Measurements from ENCODE around the gene PRADC1. TPM values are rescaled to one million over a fixed set of nuclear protein-coding genes. Genes with fewer than 3 reads are reported as not detected.

The PRADC1 gene
- polyA plus RNA-seq, 3 donors = 9.0 to 49.2 (median 33.3) TPM

GRCh38 chr2:73232403-73233153, 461 bp downstream of the PRADC1 start:
- H3K79me2 ChIP-seq (ENCODE audit: insufficient read depth, low read length) = peaks cover 34% of the 10 kb centered on the region
- peak overlapping the region; percentile 68 for H3K9ac ChIP-seq (ENCODE audit: insufficient read depth, low read length, poor library complexity, severe bottlenecking)
- peak overlapping the region; percentile 91 for H2AFZ ChIP-seq (ENCODE audit: insufficient read depth, low read depth, low read length, poor library complexity, severe bottlenecking)
- H3K36me3 Mint-ChIP-seq = peaks cover 19 to 32% of the 10 kb centered on the region in 2 donors
- peak overlapping the region in 1 of 2 donors; percentile 87 for H3K27ac ChIP-seq (ENCODE audit: low read depth in 1 of 2, low read length in 2 of 2)
- peak overlapping the region; percentile 89 to 95 for H3K4me3 Mint-ChIP-seq
- peaks cover 26% of the 10 kb centered on the region for H3K4me1 Mint-ChIP-seq
- TF ChIP-seq CTCF (IDR thresholded peaks at IDR 0.05) = no peak
- DNase-seq = peak in 1 of 3 donors; percentile 4
- peak overlapping the region; percentile 60 to 84 (median 66) for H3K4me3 ChIP-seq (replicated peaks in 1 of 3; ENCODE audit: low read depth in 2 of 3, low read length in 3 of 3)
- under 1% methylated on average over 25 of the region's 37 CpGs for WGBS (ENCODE audit: insufficient coverage)
- H3K4me1 ChIP-seq (ENCODE audit: control insufficient read depth in 1 of 2, insufficient read depth in 2 of 2, low read length in 2 of 2) = peaks cover 24 to 35% of the 10 kb centered on the region in 2 donors
- intact Hi-C loops (cut with micrococcal nuclease) = loop anchor here (1.0 to 10.0 kb wide), 4 partner anchors 152 to 505 kb away; partner anchors contain the start of genes SFXN5 (in 2 of the 2), ALMS1 (in 1 of the 2) and TPRKB (in 1 of the 2)
- H3K4me2 ChIP-seq (replicated peaks; ENCODE audit: extremely low read depth, low read length, poor library complexity, severe bottlenecking) = peak overlapping the region; percentile 84
- H3K27me3 Mint-ChIP-seq (ENCODE audit: low read depth in 3 of 3) = peaks cover 0 to 1% (median 0%) of the 10 kb centered on the region in 3 donors
- H4K20me1 ChIP-seq (ENCODE audit: insufficient read depth, low read length) = peaks cover 29% of the 10 kb centered on the region
- no peaks in the 10 kb centered on the region for H3K9me3 ChIP-seq (replicated peaks in 1 of 2; ENCODE audit: control insufficient read depth in 1 of 2, insufficient read depth in 1 of 2, low read length in 2 of 2)
- H3K9me3 Mint-ChIP-seq = no peaks in the 10 kb centered on the region
- peak overlapping the region in 4 of 7 donors; percentile 13 to 70 (median 49) for H3K27ac Mint-ChIP-seq
- H3K27me3 ChIP-seq (ENCODE audit: control insufficient read depth in 2 of 2, insufficient read depth in 2 of 2, low read length in 2 of 2) = no peaks in the 10 kb centered on the region
- peaks cover 5 to 35% of the 10 kb centered on the region in 2 donors for H3K36me3 ChIP-seq (replicated peaks in 1 of 2; ENCODE audit: control insufficient read depth in 1 of 2, insufficient read depth in 2 of 2, low read length in 2 of 2)

- peaks cover 0 to 1% (median 0%) of the 10 kb centered on the region in 3 donors for H3K27me3 Mint-ChIP-seq (ENCODE audit: low read depth in 3 of 3)
- no peak for DNase-seq
- no peak overlapping the region for H3K4me3 Mint-ChIP-seq
- WGBS (ENCODE audit: insufficient coverage) = 92% methylated on average over 8 of the region's 14 CpGs
- no peaks in the 10 kb centered on the region for H3K79me2 ChIP-seq (ENCODE audit: insufficient read depth, low read length)
- intact Hi-C loops (cut with micrococcal nuclease) = no loop called here
- H4K20me1 ChIP-seq (ENCODE audit: insufficient read depth, low read length) = no peaks in the 10 kb centered on the region
- peak overlapping the region in 1 of 7 donors; percentile 45 for H3K27ac Mint-ChIP-seq
- H2AFZ ChIP-seq (ENCODE audit: insufficient read depth, low read depth, low read length, poor library complexity, severe bottlenecking) = no peak overlapping the region
- H3K9me3 ChIP-seq (replicated peaks in 1 of 2; ENCODE audit: control insufficient read depth in 1 of 2, insufficient read depth in 1 of 2, low read length in 2 of 2) = no peaks in the 10 kb centered on the region
- H3K4me1 Mint-ChIP-seq = peaks cover 18% of the 10 kb centered on the region
- H3K27ac ChIP-seq (ENCODE audit: low read depth in 1 of 2, low read length in 2 of 2) = no peak overlapping the region
- H3K36me3 Mint-ChIP-seq = peaks cover 17 to 24% of the 10 kb centered on the region in 2 donors
- H3K4me3 ChIP-seq (replicated peaks in 1 of 3; ENCODE audit: low read depth in 2 of 3, low read length in 3 of 3) = no peak overlapping the region
- no peaks in the 10 kb centered on the region for H3K9me3 Mint-ChIP-seq
- no peak for TF ChIP-seq CTCF (IDR thresholded peaks at IDR 0.05)
- H3K4me2 ChIP-seq (replicated peaks; ENCODE audit: extremely low read depth, low read length, poor library complexity, severe bottlenecking) = no peak overlapping the region
- H3K4me1 ChIP-seq (ENCODE audit: control insufficient read depth in 1 of 2, insufficient read depth in 2 of 2, low read length in 2 of 2) = peaks cover 22 to 29% of the 10 kb centered on the region in 2 donors
- H3K27me3 ChIP-seq (ENCODE audit: control insufficient read depth in 2 of 2, insufficient read depth in 2 of 2, low read length in 2 of 2) = no peaks in the 10 kb centered on the region
- peaks cover 8 to 26% of the 10 kb centered on the region in 2 donors for H3K36me3 ChIP-seq (replicated peaks in 1 of 2; ENCODE audit: control insufficient read depth in 1 of 2, insufficient read depth in 2 of 2, low read length in 2 of 2)
- H3K9ac ChIP-seq (ENCODE audit: insufficient read depth, low read length, poor library complexity, severe bottlenecking) = no peak overlapping the region
These were observed 4.4 kb downstream of the PRADC1 start for GRCh38 chr2:73228631-73229030.

All from CD14-positive monocyte (primary cell).